DND-41 (cell line): Measurements from ENCODE around the gene ZNF672.
A peak's percentile ranks its signal among the peaks of the same experiment; 100 is the strongest.

Source experiments
- ATAC-seq: fragments of 200-7000 bp; cut with Tn5 transposase; 3 replicates; pipeline ENCODE4 v1.9.1; 2021; ENCODE audit warnings: low read depth; ENCODE audit not compliant: insufficient read depth
- DNase-seq: peaks from one replicate; pipeline ENCODE4 v3.0.0-alpha.2; 2020
- H2AFZ ChIP-seq: 2 replicates; pipeline ENCODE4 v1.6.0; 2012; ENCODE audit warnings: low read depth, low read length
- H3K27ac ChIP-seq: 2 replicates; pipeline ENCODE4 v1.5.1; 2012; ENCODE audit warnings: low read length, inconsistent platforms
- H3K27me3 ChIP-seq: fragments of 200-600 bp; sonication (generic); 2 replicates; pipeline ENCODE4 v1.6.0; 2012; ENCODE audit warnings: low read length, mild to moderate bottlenecking, inconsistent platforms; ENCODE audit not compliant: insufficient read depth, poor library complexity
- H3K36me3 ChIP-seq: 2 replicates; pipeline ENCODE4 v1.5.1; 2012; ENCODE audit warnings: low read length, inconsistent platforms; ENCODE audit not compliant: insufficient read depth
- H3K4me1 ChIP-seq: 2 replicates; pipeline ENCODE4 v1.5.1; 2012; ENCODE audit warnings: mild to moderate bottlenecking, low read length; ENCODE audit not compliant: insufficient read depth
- H3K4me2 ChIP-seq: 2 replicates; pipeline ENCODE4 v1.6.0; 2012; ENCODE audit warnings: mild to moderate bottlenecking, moderate library complexity, low read length, inconsistent platforms; ENCODE audit not compliant: insufficient read depth
- H3K4me3 ChIP-seq, 2 experiments: fragments of 200-600 bp in 1 of 2; shearing (Covaris generic) in 1 of 2; 2 replicates each; pipeline ENCODE4 v1.5.1; 2012 to 2016; ENCODE audit warnings: inconsistent platforms in 2 of 2, low read length in 2 of 2, mild to moderate bottlenecking in 2 of 2, low read depth in 1 of 2, moderate library complexity in 1 of 2
- H3K79me2 ChIP-seq: 2 replicates; pipeline ENCODE4 v1.6.0; 2012; ENCODE audit warnings: low read length, inconsistent platforms; ENCODE audit not compliant: insufficient read depth
- H3K9ac ChIP-seq: 2 replicates; pipeline ENCODE4 v1.6.0; 2012; ENCODE audit warnings: low read depth, mild to moderate bottlenecking, inconsistent platforms, low read length, moderate library complexity
- H3K9me3 ChIP-seq: 2 replicates; pipeline ENCODE4 v1.5.1; 2012; ENCODE audit warnings: low read length, moderate library complexity, mild to moderate bottlenecking, inconsistent platforms; ENCODE audit not compliant: insufficient read depth, severe bottlenecking
- H4K20me1 ChIP-seq: 2 replicates; pipeline ENCODE4 v1.6.0; 2012; ENCODE audit warnings: low read length; ENCODE audit not compliant: insufficient read depth
- EZH2 ChIP-seq: IDR thresholded peaks from 3 replicates; pipeline ENCODE4 v1.6.1; 2012; ENCODE audit warnings: borderline replicate concordance, low read depth, mild to moderate bottlenecking, moderate library complexity, low read length, inconsistent platforms; ENCODE audit not compliant: severe bottlenecking
- TF ChIP-seq, protein P1 (sequence below): IDR thresholded peaks from 2 replicates; pipeline ENCODE4 v1.5.1; 2012; ENCODE audit warnings: borderline replicate concordance, low read length, moderate library complexity, mild to moderate bottlenecking; ENCODE audit not compliant: poor library complexity, severe bottlenecking; ENCODE audit errors: extremely low read depth

Gene ZNF672

DNA sequence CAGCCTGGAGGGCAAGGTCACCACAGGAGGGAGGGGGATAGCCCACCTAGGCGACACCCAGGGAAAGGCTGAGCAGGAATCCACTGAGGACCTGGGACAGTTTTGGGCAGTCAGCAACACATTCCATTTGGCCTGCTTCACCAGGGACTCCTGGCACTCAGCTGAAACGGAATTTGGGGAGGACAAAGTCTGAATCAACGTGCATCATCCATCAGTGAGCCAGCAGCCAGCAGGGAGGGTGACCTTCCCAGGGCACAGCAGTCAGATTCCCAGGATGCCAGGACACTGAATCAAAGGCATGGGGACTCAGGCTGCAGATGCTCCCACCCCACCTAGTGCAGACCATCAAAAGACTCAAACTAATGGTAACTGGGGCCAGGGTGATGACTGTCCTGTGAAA lies 16.9 kb upstream of the ZNF672 start:
- Histone ChIP-seq H3K36me3 (peaks cover 79% of the 10 kb centered on the region), H3K79me2 (peaks cover 76% of the 10 kb centered on the region)

DNA sequence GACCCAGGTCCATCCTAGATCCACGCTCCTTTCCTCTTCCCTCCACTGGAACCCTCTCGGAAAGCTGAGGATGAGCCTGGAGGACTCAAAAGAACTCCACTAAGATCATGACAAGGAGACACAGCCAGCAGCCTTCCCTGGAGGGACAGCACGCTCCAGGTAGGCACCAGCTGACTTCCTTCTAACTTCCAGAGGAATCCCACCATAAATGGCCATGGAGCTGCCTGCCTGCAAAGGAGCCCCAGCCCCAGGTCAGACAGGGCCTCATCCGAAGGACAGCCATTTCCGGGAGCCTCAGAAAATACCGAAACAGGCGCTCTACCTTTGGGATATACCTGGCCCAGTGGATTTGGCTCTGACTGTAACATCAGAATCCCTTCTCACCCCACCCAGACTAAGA lies 16.4 kb upstream of the ZNF672 start:
- peak overlapping the region; percentile 21 for H3K4me2 ChIP-seq
- H2AFZ ChIP-seq: no peak overlapping the region
- H3K27ac ChIP-seq: no peak overlapping the region
- peaks cover 74% of the 10 kb centered on the region for H3K36me3 ChIP-seq
- H3K4me3 ChIP-seq: no peak overlapping the region
- H3K9me3 ChIP-seq: no peaks in the 10 kb centered on the region
- peaks cover 76% of the 10 kb centered on the region for H3K79me2 ChIP-seq
- 0 out of 2 replicates have a peak overlapping the region, but pooled peaks have one; percentile 4 for H3K9ac ChIP-seq
- DNase-seq: peak; percentile 1
- peaks cover 58% of the 10 kb centered on the region for H4K20me1 ChIP-seq
- no peak for ATAC-seq
- H3K27me3 ChIP-seq: no peaks in the 10 kb centered on the region
- H3K4me1 ChIP-seq: peaks cover 52% of the 10 kb centered on the region
- TF ChIP-seq, protein P1, sequence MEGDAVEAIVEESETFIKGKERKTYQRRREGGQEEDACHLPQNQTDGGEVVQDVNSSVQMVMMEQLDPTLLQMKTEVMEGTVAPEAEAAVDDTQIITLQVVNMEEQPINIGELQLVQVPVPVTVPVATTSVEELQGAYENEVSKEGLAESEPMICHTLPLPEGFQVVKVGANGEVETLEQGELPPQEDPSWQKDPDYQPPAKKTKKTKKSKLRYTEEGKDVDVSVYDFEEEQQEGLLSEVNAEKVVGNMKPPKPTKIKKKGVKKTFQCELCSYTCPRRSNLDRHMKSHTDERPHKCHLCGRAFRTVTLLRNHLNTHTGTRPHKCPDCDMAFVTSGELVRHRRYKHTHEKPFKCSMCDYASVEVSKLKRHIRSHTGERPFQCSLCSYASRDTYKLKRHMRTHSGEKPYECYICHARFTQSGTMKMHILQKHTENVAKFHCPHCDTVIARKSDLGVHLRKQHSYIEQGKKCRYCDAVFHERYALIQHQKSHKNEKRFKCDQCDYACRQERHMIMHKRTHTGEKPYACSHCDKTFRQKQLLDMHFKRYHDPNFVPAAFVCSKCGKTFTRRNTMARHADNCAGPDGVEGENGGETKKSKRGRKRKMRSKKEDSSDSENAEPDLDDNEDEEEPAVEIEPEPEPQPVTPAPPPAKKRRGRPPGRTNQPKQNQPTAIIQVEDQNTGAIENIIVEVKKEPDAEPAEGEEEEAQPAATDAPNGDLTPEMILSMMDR: no peak
- no peak for TF ChIP-seq EZH2

More for the DNA sequence above, 16.9 kb upstream of the ZNF672 start:
- Histone ChIP-seq H3K9me3 (no peaks in the 10 kb centered on the region), H3K4me2 (peak overlapping the region; percentile 32), H3K4me1 (peaks cover 51% of the 10 kb centered on the region), H3K27ac (no peak overlapping the region), H3K4me3 (no peak overlapping the region), H4K20me1 (peaks cover 59% of the 10 kb centered on the region), H2AFZ (no peak overlapping the region), H3K27me3 (no peaks in the 10 kb centered on the region), H3K9ac (no peak overlapping the region)
- ATAC-seq: no peak
- no peak for DNase-seq
- no peak for TF ChIP-seq EZH2
- TF ChIP-seq, protein P1: no peak

DNA sequence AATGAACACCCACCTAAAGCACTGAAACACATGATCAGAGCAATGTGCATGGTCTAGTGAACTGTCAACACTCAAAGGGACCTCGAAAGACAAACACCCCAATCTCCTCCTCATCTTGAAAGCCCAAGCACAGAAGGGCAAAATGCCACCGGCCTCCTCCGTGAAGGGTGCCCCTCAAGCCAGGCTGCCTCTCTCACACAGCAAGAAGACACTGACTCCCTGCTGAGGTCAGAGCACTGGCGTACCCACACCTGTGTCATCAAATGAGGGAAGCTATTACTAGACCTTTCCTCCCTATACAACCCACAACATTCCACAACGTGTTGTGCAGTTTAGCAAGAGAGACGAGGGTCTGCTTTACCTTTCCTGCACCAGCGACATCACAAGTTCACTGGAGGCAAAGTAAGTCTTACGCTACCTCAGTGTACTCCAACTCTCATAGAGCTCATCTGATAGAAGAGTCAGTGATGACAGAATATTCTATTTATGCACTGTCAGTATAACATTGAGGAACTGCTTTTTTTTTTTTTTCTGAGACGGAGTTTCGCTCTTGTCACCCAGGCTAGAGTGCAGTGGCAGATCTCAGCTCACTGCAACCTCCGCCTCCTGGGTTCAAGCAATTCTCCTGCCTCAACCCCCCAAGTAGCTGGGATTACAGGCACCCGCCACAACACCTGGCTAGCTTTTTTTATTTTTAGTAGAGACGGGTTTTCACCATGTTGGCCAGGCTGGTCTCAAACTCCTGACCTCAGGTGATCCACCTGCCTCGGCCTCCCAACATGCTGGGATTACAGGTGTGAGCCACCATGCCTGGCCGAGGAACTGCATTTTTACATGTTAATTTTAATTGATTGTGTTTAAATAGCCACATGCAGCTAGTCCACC lies 15.6 kb upstream of the ZNF672 start:
- Histone ChIP-seq H3K9ac (no peak overlapping the region), H3K4me3 (no peak overlapping the region), H3K9me3 (no peaks in the 10 kb centered on the region), H3K79me2 (peaks cover 74% of the 10 kb centered on the region), H2AFZ (no peak overlapping the region), H4K20me1 (peaks cover 52% of the 10 kb centered on the region), H3K27ac (no peak overlapping the region), H3K4me2 (peak overlapping the region; percentile 73), H3K36me3 (peaks cover 67% of the 10 kb centered on the region), H3K27me3 (no peaks in the 10 kb centered on the region), H3K4me1 (peaks cover 59% of the 10 kb centered on the region)
- TF ChIP-seq, protein P1: no peak
- no peak for TF ChIP-seq EZH2
- peak; percentile 1 for DNase-seq
- no peak for ATAC-seq
